ENCODE results near the gene FBXW7.
A peak's percentile ranks its signal among the peaks of the same experiment; 100 is the strongest.

The FBXW7 gene

DNA sequence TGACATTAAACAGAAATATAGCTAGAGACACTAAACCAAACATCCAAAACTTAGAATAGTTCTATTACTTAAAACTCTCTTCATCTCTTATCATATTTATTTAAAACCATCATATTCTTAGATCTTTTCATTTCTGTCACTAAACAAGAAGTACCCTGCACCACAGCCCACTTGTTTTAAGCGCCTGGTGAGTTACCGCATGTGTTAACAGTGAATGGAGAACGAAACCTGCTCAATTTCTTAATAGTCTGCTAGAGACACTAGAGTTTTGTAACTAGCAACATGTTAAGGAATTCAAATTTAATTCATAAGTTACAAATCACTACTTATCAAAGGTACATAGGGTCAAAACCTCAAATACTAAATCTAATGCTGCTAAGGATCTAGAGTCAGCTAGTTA lies 111.5 kb downstream of the FBXW7 start:
- Histone ChIP-seq H3K36me3 (ENCODE audit: control insufficient read depth, insufficient read depth, low read length) (no peaks in the 10 kb centered on the region), H3K9me3 (ENCODE audit: control insufficient read depth, low read length) (no peaks in the 10 kb centered on the region), H3K27ac (ENCODE audit: insufficient read depth, low read length, poor library complexity, severe bottlenecking) (no peak overlapping the region), H3K4me1 (ENCODE audit: control insufficient read depth, insufficient read depth, low read length, poor library complexity, severe bottlenecking) (no peaks in the 10 kb centered on the region), H3K4me3 (ENCODE audit: insufficient read depth, low read depth, low read length, poor library complexity, severe bottlenecking) (no peak overlapping the region), H3K27me3 (replicated peaks; ENCODE audit: control insufficient read depth, insufficient read depth, low read length, poor library complexity, severe bottlenecking) (no peaks in the 10 kb centered on the region)
- DNase-seq, result no peak

DNA sequence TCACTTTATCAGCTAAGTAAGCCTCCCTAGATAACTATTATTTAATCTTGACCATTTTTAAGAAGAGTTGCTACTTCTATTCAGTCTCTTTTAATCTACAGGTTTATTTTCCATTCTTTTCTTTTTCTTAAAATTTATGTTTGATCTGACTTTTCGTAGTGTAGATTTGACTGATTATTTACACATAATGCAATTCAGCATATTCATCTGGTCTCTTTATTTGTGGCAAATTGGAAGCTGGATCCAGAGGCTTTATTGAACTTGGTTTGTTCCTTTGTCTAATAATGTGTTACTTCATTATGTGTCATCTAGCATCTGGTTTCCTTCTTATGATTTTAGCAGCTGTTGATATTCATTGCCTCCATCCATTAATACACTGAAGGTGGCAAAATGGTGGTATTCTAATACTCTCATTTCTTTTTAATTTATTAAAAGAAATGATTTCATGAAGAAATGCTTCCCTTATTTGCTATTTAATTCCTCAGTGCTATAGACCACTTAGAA lies 113.0 kb downstream of the FBXW7 start:
- no peak for DNase-seq
- Histone ChIP-seq H3K27me3 (replicated peaks; ENCODE audit: control insufficient read depth, insufficient read depth, low read length, poor library complexity, severe bottlenecking) (no peaks in the 10 kb centered on the region), H3K36me3 (ENCODE audit: control insufficient read depth, insufficient read depth, low read length) (no peaks in the 10 kb centered on the region), H3K9me3 (ENCODE audit: control insufficient read depth, low read length) (no peaks in the 10 kb centered on the region), H3K4me1 (ENCODE audit: control insufficient read depth, insufficient read depth, low read length, poor library complexity, severe bottlenecking) (no peaks in the 10 kb centered on the region), H3K4me3 (ENCODE audit: insufficient read depth, low read depth, low read length, poor library complexity, severe bottlenecking) (no peak overlapping the region), H3K27ac (ENCODE audit: insufficient read depth, low read length, poor library complexity, severe bottlenecking) (no peak overlapping the region)

DNA sequence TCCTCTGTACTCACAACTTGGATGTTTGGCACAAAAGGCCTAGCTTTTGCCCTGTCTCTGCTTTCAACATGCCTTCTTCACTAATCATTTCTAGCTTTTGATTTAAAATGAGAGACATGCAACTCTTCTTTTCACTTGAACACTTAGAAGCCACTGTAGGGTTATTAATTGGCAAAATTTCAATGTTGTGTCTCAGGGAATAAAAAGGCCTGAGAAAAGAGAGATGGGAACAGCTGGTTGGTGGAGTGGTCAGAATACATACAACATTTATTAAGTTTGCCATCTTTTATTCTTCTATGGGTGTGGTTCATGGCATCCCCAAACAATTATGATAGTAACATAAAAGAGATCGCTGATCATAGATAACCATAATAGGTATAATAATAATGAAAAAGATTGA lies 114.3 kb downstream of the FBXW7 start:
- H3K9me3 ChIP-seq (ENCODE audit: control insufficient read depth, low read length), result no peaks in the 10 kb centered on the region
- H3K27ac ChIP-seq (ENCODE audit: insufficient read depth, low read length, poor library complexity, severe bottlenecking), result no peak overlapping the region
- H3K4me3 ChIP-seq (ENCODE audit: insufficient read depth, low read depth, low read length, poor library complexity, severe bottlenecking), result no peak overlapping the region
- no peaks in the 10 kb centered on the region for H3K27me3 ChIP-seq (replicated peaks; ENCODE audit: control insufficient read depth, insufficient read depth, low read length, poor library complexity, severe bottlenecking)
- no peak for DNase-seq
- H3K36me3 ChIP-seq (ENCODE audit: control insufficient read depth, insufficient read depth, low read length), result no peaks in the 10 kb centered on the region
- H3K4me1 ChIP-seq (ENCODE audit: control insufficient read depth, insufficient read depth, low read length, poor library complexity, severe bottlenecking), result no peaks in the 10 kb centered on the region

DNA sequence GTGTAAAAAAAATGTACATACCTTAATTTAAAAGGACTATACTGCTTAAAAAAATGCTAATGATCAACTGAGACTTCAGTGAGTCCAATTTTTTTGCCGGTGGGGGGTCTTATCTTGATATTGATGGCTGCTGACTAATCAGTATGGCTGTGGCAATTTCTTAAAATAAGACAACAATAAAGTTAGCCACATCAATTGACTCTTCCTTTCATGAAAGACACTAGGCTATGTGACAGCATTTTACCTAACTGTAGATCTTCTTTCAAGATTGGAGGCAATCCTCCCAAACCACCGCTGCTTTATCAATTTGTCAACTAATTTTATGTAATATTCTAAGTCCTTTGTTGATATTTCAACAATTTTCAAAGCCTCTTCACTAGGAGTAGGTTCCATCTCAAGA lies 116.1 kb downstream of the FBXW7 start:
- DNase-seq, result no peak
- no peak overlapping the region for H3K27ac ChIP-seq (ENCODE audit: insufficient read depth, low read length, poor library complexity, severe bottlenecking)
- no peak overlapping the region for H3K4me3 ChIP-seq (ENCODE audit: insufficient read depth, low read depth, low read length, poor library complexity, severe bottlenecking)
- no peaks in the 10 kb centered on the region for H3K27me3 ChIP-seq (replicated peaks; ENCODE audit: control insufficient read depth, insufficient read depth, low read length, poor library complexity, severe bottlenecking)
- H3K4me1 ChIP-seq (ENCODE audit: control insufficient read depth, insufficient read depth, low read length, poor library complexity, severe bottlenecking), result no peaks in the 10 kb centered on the region
- no peaks in the 10 kb centered on the region for H3K9me3 ChIP-seq (ENCODE audit: control insufficient read depth, low read length)
- H3K36me3 ChIP-seq (ENCODE audit: control insufficient read depth, insufficient read depth, low read length), result no peaks in the 10 kb centered on the region

DNA sequence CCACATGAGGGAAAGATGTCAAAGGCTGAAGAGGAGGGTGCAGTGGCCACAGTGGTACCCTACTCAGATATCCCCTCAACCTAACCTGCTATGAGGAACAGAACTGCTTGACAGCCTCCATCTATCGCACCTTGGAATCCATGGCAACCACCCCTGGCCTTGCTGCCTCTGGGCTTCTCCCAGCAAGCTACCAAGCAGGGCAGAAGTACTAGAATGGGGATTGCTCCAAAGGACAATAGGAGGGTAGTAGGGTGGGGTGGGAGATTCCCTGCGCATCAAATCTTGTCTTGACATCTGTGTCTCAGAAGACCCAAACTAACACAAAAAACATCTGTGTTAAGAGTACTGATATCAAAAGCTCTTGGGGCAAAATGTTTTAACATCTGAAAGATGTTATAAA lies 118.2 kb downstream of the FBXW7 start:
- DNase-seq, result no peak
- H3K4me1 ChIP-seq (ENCODE audit: control insufficient read depth, insufficient read depth, low read length, poor library complexity, severe bottlenecking), result no peaks in the 10 kb centered on the region
- H3K36me3 ChIP-seq (ENCODE audit: control insufficient read depth, insufficient read depth, low read length), result no peaks in the 10 kb centered on the region
- H3K9me3 ChIP-seq (ENCODE audit: control insufficient read depth, low read length), result no peaks in the 10 kb centered on the region
- no peak overlapping the region for H3K4me3 ChIP-seq (ENCODE audit: insufficient read depth, low read depth, low read length, poor library complexity, severe bottlenecking)
- H3K27ac ChIP-seq (ENCODE audit: insufficient read depth, low read length, poor library complexity, severe bottlenecking), result no peak overlapping the region
- H3K27me3 ChIP-seq (replicated peaks; ENCODE audit: control insufficient read depth, insufficient read depth, low read length, poor library complexity, severe bottlenecking), result no peaks in the 10 kb centered on the region

DNA sequence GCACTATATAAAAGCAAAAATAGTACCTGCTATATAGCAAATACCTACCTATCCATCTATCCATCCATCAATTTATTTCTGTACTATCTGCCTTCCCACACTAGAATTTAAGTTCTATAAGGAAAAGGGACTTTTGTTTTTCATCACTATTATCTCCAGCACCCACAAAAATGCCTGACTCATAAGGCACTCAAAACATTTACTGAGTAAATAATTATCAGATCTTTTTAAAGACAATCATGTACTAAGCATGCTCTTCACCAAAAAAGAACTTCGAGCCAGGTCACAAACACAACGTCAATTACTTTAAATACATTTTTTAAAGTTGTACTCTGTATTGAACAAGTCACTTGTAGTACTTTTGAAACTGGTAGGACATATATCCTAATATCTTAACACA lies 119.9 kb downstream of the FBXW7 start:
- H3K27ac ChIP-seq (ENCODE audit: insufficient read depth, low read length, poor library complexity, severe bottlenecking), result no peak overlapping the region
- no peaks in the 10 kb centered on the region for H3K9me3 ChIP-seq (ENCODE audit: control insufficient read depth, low read length)
- H3K27me3 ChIP-seq (replicated peaks; ENCODE audit: control insufficient read depth, insufficient read depth, low read length, poor library complexity, severe bottlenecking), result no peaks in the 10 kb centered on the region
- H3K4me1 ChIP-seq (ENCODE audit: control insufficient read depth, insufficient read depth, low read length, poor library complexity, severe bottlenecking), result no peaks in the 10 kb centered on the region
- H3K4me3 ChIP-seq (ENCODE audit: insufficient read depth, low read depth, low read length, poor library complexity, severe bottlenecking), result no peak overlapping the region
- no peak for DNase-seq
- H3K36me3 ChIP-seq (ENCODE audit: control insufficient read depth, insufficient read depth, low read length), result no peaks in the 10 kb centered on the region

DNA sequence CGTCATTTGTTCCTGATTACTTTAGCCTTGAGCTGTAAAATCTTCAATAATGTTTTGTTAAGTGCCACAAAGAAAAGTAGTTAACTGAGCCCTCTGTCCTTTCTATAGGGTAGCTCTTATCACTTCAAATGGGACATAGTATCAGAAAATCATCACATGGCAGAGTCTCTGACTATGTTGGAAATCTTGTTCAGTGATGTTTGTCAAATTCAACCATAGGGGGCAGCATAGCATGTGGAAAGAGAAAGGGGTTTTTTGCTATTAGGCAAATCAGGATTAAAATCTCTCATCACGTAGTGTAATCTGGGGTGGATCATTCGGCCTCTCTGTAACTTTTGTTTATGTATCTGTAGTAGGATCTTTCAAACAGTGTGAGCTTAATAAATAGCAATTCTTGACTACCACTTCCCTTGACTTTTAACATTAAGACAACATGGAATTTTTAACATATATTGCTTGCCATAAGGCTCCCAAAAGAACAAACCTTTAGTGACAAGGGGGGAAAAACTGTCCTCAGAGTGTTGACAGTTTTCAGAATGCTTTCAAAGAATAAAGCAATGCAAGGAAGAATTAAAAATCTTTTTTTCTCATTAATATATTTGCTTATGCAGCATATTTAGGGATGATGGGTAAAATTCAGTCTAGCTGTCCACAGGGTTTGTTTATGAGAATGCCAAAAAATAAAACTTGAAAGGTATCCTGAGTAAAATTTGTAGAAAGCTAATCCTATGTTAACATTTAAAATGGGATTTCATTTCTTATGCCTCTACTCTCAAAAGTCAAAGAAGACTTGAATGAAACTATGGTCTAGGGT lies 127.2 kb downstream of the FBXW7 start:
- Histone ChIP-seq H3K27me3 (replicated peaks; ENCODE audit: control insufficient read depth, insufficient read depth, low read length, poor library complexity, severe bottlenecking) (no peaks in the 10 kb centered on the region), H3K4me3 (ENCODE audit: insufficient read depth, low read depth, low read length, poor library complexity, severe bottlenecking) (no peak overlapping the region), H3K9me3 (ENCODE audit: control insufficient read depth, low read length) (no peaks in the 10 kb centered on the region), H3K27ac (ENCODE audit: insufficient read depth, low read length, poor library complexity, severe bottlenecking) (no peak overlapping the region), H3K4me1 (ENCODE audit: control insufficient read depth, insufficient read depth, low read length, poor library complexity, severe bottlenecking) (no peaks in the 10 kb centered on the region), H3K36me3 (ENCODE audit: control insufficient read depth, insufficient read depth, low read length) (no peaks in the 10 kb centered on the region)
- DNase-seq, result peak in 1 of 3 donors; percentile 3

DNA sequence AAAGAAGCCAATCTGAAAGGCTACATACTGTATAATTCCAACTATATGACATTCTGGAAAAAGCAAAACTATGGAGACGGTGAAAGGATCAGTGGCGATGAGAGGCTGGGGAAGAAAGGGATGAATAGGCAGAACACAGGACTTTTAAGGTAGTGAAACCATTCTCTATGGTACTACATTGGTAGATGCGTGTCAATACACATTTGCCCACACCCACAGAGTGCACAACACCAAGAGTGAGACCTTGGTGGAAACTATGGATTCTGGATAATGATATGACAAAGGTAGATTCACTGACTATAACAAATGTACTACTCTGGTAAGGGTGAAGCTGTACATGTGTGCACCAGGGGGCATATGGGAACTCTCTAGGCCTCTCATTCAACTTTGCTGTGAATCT lies 134.5 kb downstream of the FBXW7 start:
- peaks cover 16% of the 10 kb centered on the region for H3K4me1 ChIP-seq (ENCODE audit: control insufficient read depth, insufficient read depth, low read length, poor library complexity, severe bottlenecking)
- H3K27me3 ChIP-seq (replicated peaks; ENCODE audit: control insufficient read depth, insufficient read depth, low read length, poor library complexity, severe bottlenecking), result no peaks in the 10 kb centered on the region
- no peak overlapping the region for H3K27ac ChIP-seq (ENCODE audit: insufficient read depth, low read length, poor library complexity, severe bottlenecking)
- H3K36me3 ChIP-seq (ENCODE audit: control insufficient read depth, insufficient read depth, low read length), result no peaks in the 10 kb centered on the region
- no peak overlapping the region for H3K4me3 ChIP-seq (ENCODE audit: insufficient read depth, low read depth, low read length, poor library complexity, severe bottlenecking)
- no peaks in the 10 kb centered on the region for H3K9me3 ChIP-seq (ENCODE audit: control insufficient read depth, low read length)
- no peak for DNase-seq

DNA sequence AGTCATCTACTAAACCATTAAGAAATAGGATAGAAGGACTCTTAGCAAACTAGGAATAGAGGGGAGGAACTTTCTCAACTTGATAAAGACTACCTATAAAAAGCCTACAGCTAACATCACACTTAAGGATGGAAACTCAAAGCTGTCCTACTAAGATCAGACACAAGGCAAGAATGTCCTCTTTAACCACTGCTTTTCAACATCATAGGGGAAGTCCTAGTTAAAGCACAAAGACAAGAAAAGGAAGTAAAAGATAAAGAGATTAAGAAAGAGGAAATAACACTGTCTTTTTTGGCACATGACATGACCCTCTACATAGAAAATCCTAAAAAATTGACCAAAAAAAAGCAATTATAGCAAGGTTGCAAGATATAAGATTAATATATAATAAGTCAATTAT lies 136.6 kb downstream of the FBXW7 start:
- no peak for DNase-seq
- H3K36me3 ChIP-seq (ENCODE audit: control insufficient read depth, insufficient read depth, low read length), result no peaks in the 10 kb centered on the region
- H3K4me1 ChIP-seq (ENCODE audit: control insufficient read depth, insufficient read depth, low read length, poor library complexity, severe bottlenecking), result peaks cover 16% of the 10 kb centered on the region
- no peak overlapping the region for H3K4me3 ChIP-seq (ENCODE audit: insufficient read depth, low read depth, low read length, poor library complexity, severe bottlenecking)
- no peak overlapping the region for H3K27ac ChIP-seq (ENCODE audit: insufficient read depth, low read length, poor library complexity, severe bottlenecking)
- H3K9me3 ChIP-seq (ENCODE audit: control insufficient read depth, low read length), result no peaks in the 10 kb centered on the region
- no peaks in the 10 kb centered on the region for H3K27me3 ChIP-seq (replicated peaks; ENCODE audit: control insufficient read depth, insufficient read depth, low read length, poor library complexity, severe bottlenecking)

DNA sequence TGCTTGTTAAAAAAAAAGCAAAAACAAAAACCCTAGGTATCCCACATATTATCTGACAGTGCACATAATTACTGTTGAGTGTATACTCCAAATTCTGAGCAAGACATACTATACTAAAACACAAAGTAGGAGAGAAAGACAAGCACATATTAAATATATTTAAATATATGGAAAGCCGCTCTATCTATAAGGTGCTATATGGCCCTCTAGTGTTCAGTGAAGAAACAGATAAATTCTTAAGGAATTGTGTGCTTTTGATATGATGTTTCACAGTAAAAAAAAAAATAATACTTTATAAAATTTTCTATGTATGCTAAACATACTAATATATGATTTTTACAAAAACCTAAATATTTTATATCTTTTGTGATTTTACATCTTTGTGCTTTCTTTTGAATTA lies 137.8 kb downstream of the FBXW7 start:
- Histone ChIP-seq H3K9me3 (ENCODE audit: control insufficient read depth, low read length) (no peaks in the 10 kb centered on the region), H3K36me3 (ENCODE audit: control insufficient read depth, insufficient read depth, low read length) (no peaks in the 10 kb centered on the region)
- no peak for DNase-seq

More for the DNA sequence above, 137.8 kb downstream of the FBXW7 start:
- Histone ChIP-seq H3K4me1 (ENCODE audit: control insufficient read depth, insufficient read depth, low read length, poor library complexity, severe bottlenecking) (peaks cover 16% of the 10 kb centered on the region), H3K4me3 (ENCODE audit: insufficient read depth, low read depth, low read length, poor library complexity, severe bottlenecking) (no peak overlapping the region), H3K27ac (ENCODE audit: insufficient read depth, low read length, poor library complexity, severe bottlenecking) (no peak overlapping the region), H3K27me3 (replicated peaks; ENCODE audit: control insufficient read depth, insufficient read depth, low read length, poor library complexity, severe bottlenecking) (no peaks in the 10 kb centered on the region)
